ENCODE measurements around the gene MBD4.
"Not testable (repeated sequence)": the region's sequence is repeated elsewhere in the genome, so short reads cannot be mapped to it uniquely, and the experiment has no call there.

Gene MBD4

GRCh38 chr3:129403450-129403849, 36.3 kb downstream of the MBD4 start:
- no peak for DNase-seq

- DNase-seq, result no peak
These were observed 37.1 kb downstream of the MBD4 start for GRCh38 chr3:129402616-129403015.

- DNase-seq, result no peak
These were observed 37.5 kb downstream of the MBD4 start for GRCh38 chr3:129402210-129402609.

- DNase-seq, result no peak
These were observed 39.8 kb downstream of the MBD4 start for GRCh38 chr3:129399895-129400357.

- peak; percentile 57 for DNase-seq
These were observed 40.4 kb downstream of the MBD4 start for GRCh38 chr3:129399145-129399894.

- DNase-seq, result no peak
These were observed 41.0 kb downstream of the MBD4 start for GRCh38 chr3:129398803-129399144.

GRCh38 chr3:129393760-129394564, 45.8 kb downstream of the MBD4 start:
- DNase-seq, result not testable (repeated sequence)

- no peak for DNase-seq
These were observed 46.5 kb downstream of the MBD4 start for GRCh38 chr3:129393271-129393670.

- DNase-seq, result not testable (repeated sequence)
These were observed 47.5 kb downstream of the MBD4 start for GRCh38 chr3:129392106-129392887.

GRCh38 chr3:129391583-129391982, 48.2 kb downstream of the MBD4 start:
- DNase-seq, result not testable (repeated sequence)

- DNase-seq, result no peak
These were observed 50.2 kb downstream of the MBD4 start for GRCh38 chr3:129389572-129389937.

GRCh38 chr3:129388791-129389571, 50.8 kb downstream of the MBD4 start:
- DNase-seq, result not testable (repeated sequence)

- DNase-seq, result no peak
These were observed 52.3 kb downstream of the MBD4 start for GRCh38 chr3:129387487-129387886.

GRCh38 chr3:129386984-129387383, 52.8 kb downstream of the MBD4 start:
- no peak for DNase-seq

- DNase-seq, result not testable (repeated sequence)
These were observed 54.2 kb downstream of the MBD4 start for GRCh38 chr3:129385507-129385906.

GRCh38 chr3:129384594-129385323, 55.0 kb downstream of the MBD4 start:
- no peak for DNase-seq

GRCh38 chr3:129384103-129384502, 55.6 kb downstream of the MBD4 start:
- not testable (repeated sequence) for DNase-seq

- DNase-seq, result peak; percentile 5
These were observed 56.4 kb downstream of the MBD4 start for GRCh38 chr3:129383292-129383860.

GRCh38 chr3:129382366-129382765, 57.4 kb downstream of the MBD4 start:
- DNase-seq, result no peak
